Measurements from ENCODE around the gene PXDN. TPM values are rescaled to one million over a fixed set of nuclear protein-coding genes. Genes with fewer than 3 reads are reported as not detected.

PXDN gene
- total RNA-seq, 1 experiment from 2014 or later: 125 TPM

- intact Hi-C loops (cut with micrococcal nuclease): no loop called here
- POLR2A ChIA-PET (ENCODE audit: unreplicated experiment): no interaction called here
- no TSS peak for BruUV-seq (replicated peaks)
- Histone ChIP-seq H3K4me2 (ENCODE audit: low read length) (no peak overlapping the region), H3K4me1 (ENCODE audit: insufficient read depth, low read length) (peaks cover 22% of the 10 kb centered on the region), H3K36me3 (ENCODE audit: low read depth, low read length) (no peaks in the 10 kb centered on the region), H3K4me3 (ENCODE audit: low read length) (no peak overlapping the region), H3K79me2 (ENCODE audit: low read length) (no peaks in the 10 kb centered on the region), H3F3A (ENCODE audit: low read length, unreplicated experiment) (no peaks in the 10 kb centered on the region), H3K9me2 (replicated peaks; ENCODE audit: low read length) (no peaks in the 10 kb centered on the region), H3K9me3 (ENCODE audit: low read length) (no peaks in the 10 kb centered on the region), H3K9ac (ENCODE audit: low read length) (no peak overlapping the region), H3K27ac (ENCODE audit: low read length) (no peak overlapping the region), H2AFZ (ENCODE audit: low read length) (no peak overlapping the region), H3K27me3 (ENCODE audit: low read length) (no peaks in the 10 kb centered on the region), H4K20me1 (ENCODE audit: low read length) (no peaks in the 10 kb centered on the region)
- CTCF ChIA-PET: interaction anchor here (0.6 kb wide), 1 partner anchor 148 kb away, joined by 3 read pairs; no protein-coding TSS in a partner anchor
- TF ChIP-seq CTCF (conservative IDR thresholded peaks at IDR 0.05; ENCODE audit: low read depth, low read length): no peak
- TF ChIP-seq EZH2 (IDR thresholded peaks at IDR 0.05; ENCODE audit: low read length, unreplicated experiment): no peak
- DNase-seq (no peak), ATAC-seq (no peak)
Measured at GRCh38 chr2:1602278-1603010, 141.9 kb downstream of the PXDN start.

- Histone ChIP-seq H2AFZ (ENCODE audit: low read length) (no peak overlapping the region), H3K79me2 (ENCODE audit: low read length) (no peaks in the 10 kb centered on the region), H3K4me3 (ENCODE audit: low read length) (no peak overlapping the region), H3K27me3 (ENCODE audit: low read length) (no peaks in the 10 kb centered on the region), H3K9me2 (replicated peaks; ENCODE audit: low read length) (no peaks in the 10 kb centered on the region), H3K9ac (ENCODE audit: low read length) (peak overlapping the region; percentile 50; the same call in 1 of the 2 replicates), H4K20me1 (ENCODE audit: low read length) (no peaks in the 10 kb centered on the region), H3F3A (ENCODE audit: low read length, unreplicated experiment) (no peaks in the 10 kb centered on the region), H3K4me2 (ENCODE audit: low read length) (peak overlapping the region; percentile 71; the same call in 1 of the 2 replicates), H3K36me3 (ENCODE audit: low read depth, low read length) (no peaks in the 10 kb centered on the region), H3K4me1 (ENCODE audit: insufficient read depth, low read length) (peaks cover 21% of the 10 kb centered on the region), H3K9me3 (ENCODE audit: low read length) (no peaks in the 10 kb centered on the region), H3K27ac (ENCODE audit: low read length) (peak overlapping the region; percentile 83)
- intact Hi-C loops (cut with micrococcal nuclease): loop anchor here (2.0 kb wide), 2 partner anchors 23 to 31 kb away; no protein-coding TSS in a partner anchor
- TF ChIP-seq EZH2phosphoT487 (IDR thresholded peaks at IDR 0.05; ENCODE audit: borderline replicate concordance, low read length): no peak
- TF ChIP-seq EZH2 (IDR thresholded peaks at IDR 0.05; ENCODE audit: low read length, unreplicated experiment): no peak
- TF ChIP-seq CTCF (conservative IDR thresholded peaks at IDR 0.05; ENCODE audit: low read depth, low read length): no peak
- ChIA-PET CTCF (no interaction called here), POLR2A (ENCODE audit: unreplicated experiment) (no interaction called here)
- ATAC-seq (no peak), DNase-seq (no peak)
- BruUV-seq (replicated peaks): no TSS peak
Measured at GRCh38 chr2:1601471-1602277, 142.6 kb downstream of the PXDN start.

Measured in PC-3 (cell line).